Neuronal stem cell (in vitro differentiated cells): ENCODE data around the gene HDAC4.

ENCODE experiments used
- DNase-seq: peaks from one replicate; pipeline ENCODE4 v3.0.0-alpha.2; 2013; ENCODE audit warnings: low spot score
- H2AFZ ChIP-seq: one replicate; pipeline ENCODE4 v1.6.1; 2013; ENCODE audit warnings: mild to moderate bottlenecking, low read length, inconsistent platforms
- H2AK5ac ChIP-seq: 2 replicates; pipeline ENCODE4 v1.6.1; 2013; ENCODE audit warnings: low read depth, mild to moderate bottlenecking, inconsistent platforms, low read length, moderate library complexity, mixed read lengths
- H2BK120ac ChIP-seq: 2 replicates; pipeline ENCODE4 v1.6.1; 2013; ENCODE audit warnings: low read depth, mild to moderate bottlenecking, inconsistent platforms, low read length, moderate library complexity, mixed read lengths
- H2BK12ac ChIP-seq: one replicate; pipeline ENCODE4 v1.6.1; 2013; ENCODE audit warnings: low read length, inconsistent platforms
- H2BK15ac ChIP-seq: 2 replicates; pipeline ENCODE4 v1.6.1; 2013; ENCODE audit warnings: mild to moderate bottlenecking, low read length, inconsistent platforms, mixed read lengths
- H2BK5ac ChIP-seq: one replicate; pipeline ENCODE4 v1.6.1; 2013; ENCODE audit warnings: inconsistent platforms, mild to moderate bottlenecking, low read length, moderate library complexity
- H3K14ac ChIP-seq: one replicate; pipeline ENCODE4 v1.6.1; 2013; ENCODE audit warnings: low read length, inconsistent platforms
- H3K18ac ChIP-seq: 2 replicates; pipeline ENCODE4 v1.6.1; 2013; ENCODE audit warnings: low read length, inconsistent platforms
- H3K23ac ChIP-seq: 2 replicates; pipeline ENCODE4 v1.6.1; 2013; ENCODE audit warnings: low read depth, mild to moderate bottlenecking, mixed read lengths, low read length, inconsistent platforms; ENCODE audit not compliant: poor library complexity
- H3K27ac ChIP-seq: replicated peaks from 3 replicates; pipeline ENCODE4 v1.5.1; 2013; ENCODE audit warnings: low read length, inconsistent platforms
- H3K27me3 ChIP-seq, 3 experiments: 2 replicates each; pipeline ENCODE4 v1.6.1; 2013; ENCODE audit warnings: low read length in 3 of 3, mild to moderate bottlenecking in 2 of 3, inconsistent platforms in 1 of 3, low read depth in 1 of 3, mixed read lengths in 1 of 3, moderate library complexity in 1 of 3; ENCODE audit not compliant: control insufficient read depth in 3 of 3, insufficient read depth in 3 of 3
- H3K36me3 ChIP-seq, 2 donors: replicated peaks in 1 of 2; 2 replicates each; pipeline ENCODE4 v1.6.1; 2013; ENCODE audit warnings: low read length in 2 of 2; ENCODE audit not compliant: control insufficient read depth in 2 of 2, insufficient read depth in 2 of 2
- H3K4ac ChIP-seq: 2 replicates; pipeline ENCODE4 v1.6.1; 2013; ENCODE audit warnings: inconsistent platforms, mild to moderate bottlenecking, low read length, moderate library complexity
- H3K4me1 ChIP-seq, 2 donors: 1 replicate in 1 of 2; 2 replicates in 1 of 2; pipeline ENCODE4 v1.6.1; 2013; ENCODE audit warnings: low read length in 2 of 2, low read depth in 1 of 2; ENCODE audit not compliant: control insufficient read depth in 2 of 2, insufficient read depth in 1 of 2
- H3K4me2 ChIP-seq: one replicate; pipeline ENCODE4 v1.6.1; 2013; ENCODE audit warnings: mild to moderate bottlenecking, low read length, inconsistent platforms; ENCODE audit not compliant: insufficient read depth, poor library complexity, severe bottlenecking
- H3K4me3 ChIP-seq, 2 donors: 2 replicates each; pipeline ENCODE4 v1.5.1; 2013; ENCODE audit warnings: low read length in 2 of 2, mild to moderate bottlenecking in 2 of 2, inconsistent platforms in 1 of 2, moderate library complexity in 1 of 2
- H3K79me1 ChIP-seq: one replicate; pipeline ENCODE4 v1.6.1; 2013; ENCODE audit warnings: low read depth, mild to moderate bottlenecking, inconsistent platforms, low read length, moderate library complexity
- H3K9ac ChIP-seq: one replicate; pipeline ENCODE4 v1.6.1; 2013; ENCODE audit warnings: mild to moderate bottlenecking, low read depth, low read length, inconsistent platforms; ENCODE audit not compliant: poor library complexity
- H3K9me3 ChIP-seq, 2 donors: replicated peaks in 1 of 2; 2 replicates each; pipeline versions ENCODE3 to v1.6.1; 2013; ENCODE audit warnings: low read length in 2 of 2, mild to moderate bottlenecking in 2 of 2, inconsistent platforms in 1 of 2, low read depth in 1 of 2, mixed read lengths in 1 of 2, moderate library complexity in 1 of 2; ENCODE audit not compliant: control insufficient read depth in 2 of 2, insufficient read depth in 1 of 2
- H4K8ac ChIP-seq: one replicate; pipeline ENCODE4 v1.6.1; 2013; ENCODE audit warnings: low read depth, mild to moderate bottlenecking, inconsistent platforms, low read length, moderate library complexity
- H4K91ac ChIP-seq: one replicate; pipeline ENCODE4 v1.6.1; 2013; ENCODE audit warnings: low read length, low read depth, mild to moderate bottlenecking, inconsistent platforms; ENCODE audit not compliant: poor library complexity
- WGBS, 2 donors: extraction: QIAGEN DNeasy Blood & Tissue Kit; methylation state at CpG; one replicate each; pipeline ENCODE4 v1.1.7; 2013; ENCODE audit warnings: missing lambda C conversion rate in 2 of 2, mixed read lengths in 1 of 2; ENCODE audit not compliant: insufficient read length in 2 of 2, insufficient replicate concordance in 1 of 2; ENCODE audit errors: extremely low coverage in 2 of 2; 5-methylcytosine and 5-hydroxymethylcytosine counted together

Gene HDAC4

DNA sequence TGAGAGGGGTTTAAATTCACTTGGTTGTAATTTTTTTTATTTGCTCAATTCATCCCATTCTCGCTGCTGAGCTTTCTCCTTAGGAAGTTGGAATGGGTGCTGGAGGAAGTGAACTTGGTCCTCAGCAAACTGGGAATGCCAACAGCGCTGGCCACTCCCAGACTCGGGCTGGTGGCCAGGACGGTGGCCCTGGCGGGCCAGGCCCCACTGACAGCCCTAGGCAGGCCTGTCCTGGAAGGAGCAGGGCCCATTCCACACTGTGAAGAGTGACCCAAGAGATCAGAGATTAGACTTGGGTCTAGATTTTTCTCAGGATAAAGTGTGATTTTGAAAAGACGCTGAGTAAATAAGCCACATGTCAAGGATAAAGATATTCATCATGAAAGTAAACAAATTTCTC is 132.7 kb downstream of the HDAC4 start:
- no peaks in the 10 kb centered on the region for H3K36me3 ChIP-seq
- H3K27me3 ChIP-seq = no peaks in the 10 kb centered on the region
- no peak overlapping the region for H3K4ac ChIP-seq
- no CpG with 5 or more reads among the region's 6 CpGs for WGBS, 2 donors
- H3K4me2 ChIP-seq = no peak overlapping the region
- H2AK5ac ChIP-seq = no peak overlapping the region
- no peak overlapping the region for H2BK5ac ChIP-seq
- no peak overlapping the region for H3K23ac ChIP-seq
- H3K18ac ChIP-seq = peak overlapping the region; percentile 5
- DNase-seq = no peak
- H4K91ac ChIP-seq = no peak overlapping the region
- no peak overlapping the region for H2BK120ac ChIP-seq
- no peak overlapping the region for H2BK15ac ChIP-seq
- H3K9ac ChIP-seq = no peak overlapping the region
- peaks cover 19 to 23% of the 10 kb centered on the region in 2 donors for H3K4me1 ChIP-seq
- no peak overlapping the region for H2BK12ac ChIP-seq
- no peaks in the 10 kb centered on the region for H3K9me3 ChIP-seq
- no peak overlapping the region for H3K27ac ChIP-seq
- H2AFZ ChIP-seq = no peak overlapping the region
- H3K4me3 ChIP-seq = no peak overlapping the region
- no peak overlapping the region for H3K14ac ChIP-seq
- peaks cover 14% of the 10 kb centered on the region for H3K79me1 ChIP-seq
- H4K8ac ChIP-seq = no peak overlapping the region

DNA sequence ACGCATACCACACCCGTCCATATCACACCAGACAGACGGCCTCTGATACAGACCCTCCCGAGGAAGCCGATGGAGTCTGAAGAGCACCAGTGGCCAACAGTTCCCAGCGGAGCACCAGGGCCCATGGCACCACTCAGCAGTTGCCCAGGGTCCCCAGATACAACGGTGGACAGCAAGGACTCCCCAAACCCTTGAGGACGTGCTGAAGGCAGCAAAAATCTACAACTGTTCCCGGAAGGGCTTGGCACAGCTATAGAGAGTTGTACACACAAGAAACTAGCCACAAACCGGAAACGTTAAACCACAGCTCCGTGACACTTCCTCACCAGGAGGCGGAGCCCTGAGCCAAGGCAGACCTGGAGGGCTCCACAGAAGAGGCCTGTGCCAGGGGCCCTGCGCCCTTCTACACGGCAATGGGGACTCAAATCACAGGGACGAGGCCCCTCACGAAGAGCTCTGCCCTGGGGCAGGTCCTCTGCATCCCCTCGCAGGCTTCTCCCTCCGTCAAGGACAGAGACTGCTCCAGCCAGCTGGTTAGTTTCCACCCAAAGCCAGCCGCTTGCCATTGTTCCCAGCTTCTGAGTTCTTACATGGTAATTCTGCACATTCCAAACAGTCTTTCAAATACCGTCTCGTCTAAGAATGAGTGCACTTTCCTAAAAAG is 133.4 kb downstream of the HDAC4 start:
- H3K27me3 ChIP-seq = no peaks in the 10 kb centered on the region
- H3K27ac ChIP-seq = no peak overlapping the region
- no CpG with 5 or more reads among the region's 22 CpGs for WGBS, 2 donors

DNA sequence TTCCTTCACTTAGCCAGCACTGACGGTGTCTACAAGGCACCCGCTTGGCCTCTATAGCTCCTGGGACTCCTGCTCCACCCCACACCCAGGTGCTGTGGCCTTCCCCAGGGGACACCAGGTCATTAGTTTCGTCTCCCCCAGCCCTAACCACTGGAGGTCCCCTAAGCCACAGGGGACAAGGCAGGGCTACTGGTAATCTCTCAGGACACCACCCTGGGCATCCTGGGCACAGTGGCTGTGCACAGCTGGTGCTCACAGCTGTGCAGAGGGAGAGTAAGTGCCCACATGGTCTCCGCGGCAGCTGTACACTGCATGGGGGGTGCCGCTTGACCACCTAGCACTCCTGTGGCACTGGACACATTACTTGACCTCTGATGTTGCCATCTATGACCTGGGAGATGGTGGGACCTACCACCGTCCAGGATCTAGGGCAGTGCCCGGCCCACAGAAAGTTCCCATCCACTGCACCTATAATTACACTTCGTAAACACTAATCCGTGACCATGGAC is 134.0 kb downstream of the HDAC4 start:
- no peak overlapping the region for H4K8ac ChIP-seq
- peak overlapping the region; percentile 92 for H3K14ac ChIP-seq
- H2BK12ac ChIP-seq = no peak overlapping the region
- peak overlapping the region; percentile 44 for H3K23ac ChIP-seq
- no peak for DNase-seq
- H2AK5ac ChIP-seq = peak overlapping the region; percentile 13
- H4K91ac ChIP-seq = no peak overlapping the region
- no peak overlapping the region for H2AFZ ChIP-seq
- no peaks in the 10 kb centered on the region for H3K27me3 ChIP-seq
- H3K79me1 ChIP-seq = peaks cover 13% of the 10 kb centered on the region
- H3K27ac ChIP-seq = no peak overlapping the region
- no peak overlapping the region for H3K9ac ChIP-seq
- H3K36me3 ChIP-seq = no peaks in the 10 kb centered on the region
- no peak overlapping the region for H3K4me3 ChIP-seq
- peak overlapping the region; percentile 38 for H2BK120ac ChIP-seq
- H2BK5ac ChIP-seq = no peak overlapping the region
- no CpG with 5 or more reads among the region's 10 CpGs for WGBS, 2 donors
- H2BK15ac ChIP-seq = no peak overlapping the region
- no peak overlapping the region for H3K4me2 ChIP-seq
- H3K18ac ChIP-seq = peak overlapping the region; percentile 77
- H3K9me3 ChIP-seq = no peaks in the 10 kb centered on the region
- H3K4me1 ChIP-seq = peaks cover 19 to 23% of the 10 kb centered on the region in 2 donors
- H3K4ac ChIP-seq = no peak overlapping the region

More for the DNA sequence above, 133.4 kb downstream of the HDAC4 start:
- no peak overlapping the region for H2BK5ac ChIP-seq
- DNase-seq = no peak
- peak overlapping the region; percentile 48 for H2AFZ ChIP-seq
- H2BK15ac ChIP-seq = no peak overlapping the region
- H3K4ac ChIP-seq = no peak overlapping the region
- peaks cover 19 to 23% of the 10 kb centered on the region in 2 donors for H3K4me1 ChIP-seq
- no peak overlapping the region for H3K4me2 ChIP-seq
- no peaks in the 10 kb centered on the region for H3K36me3 ChIP-seq
- peak overlapping the region; percentile 77 for H3K18ac ChIP-seq
- peak overlapping the region; percentile 92 for H3K14ac ChIP-seq
- no peak overlapping the region for H3K23ac ChIP-seq
- no peak overlapping the region for H4K91ac ChIP-seq
- no peak overlapping the region for H3K4me3 ChIP-seq
- peak overlapping the region; percentile 13 for H2AK5ac ChIP-seq
- peaks cover 13% of the 10 kb centered on the region for H3K79me1 ChIP-seq
- no peak overlapping the region for H2BK120ac ChIP-seq
- no peaks in the 10 kb centered on the region for H3K9me3 ChIP-seq
- H2BK12ac ChIP-seq = no peak overlapping the region
- H4K8ac ChIP-seq = no peak overlapping the region
- no peak overlapping the region for H3K9ac ChIP-seq

DNA sequence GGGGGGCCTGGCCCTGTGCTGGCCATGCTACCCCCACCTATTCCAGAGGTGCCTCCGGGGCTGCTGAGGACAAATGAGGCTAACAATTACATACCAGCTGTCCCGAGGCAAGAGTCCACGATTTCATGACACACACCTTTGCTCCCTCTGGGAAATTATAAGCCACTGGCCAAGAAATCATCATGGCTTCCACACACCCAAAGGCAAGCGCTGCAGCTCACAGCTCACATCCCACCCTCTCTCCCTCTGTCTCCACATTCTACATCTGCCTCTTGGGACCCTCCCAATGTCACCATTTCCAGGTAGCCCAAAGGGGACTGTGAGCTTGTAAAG is 134.4 kb downstream of the HDAC4 start:
- Histone ChIP-seq H3K4me2 (no peak overlapping the region), H4K91ac (no peak overlapping the region), H3K9ac (peak overlapping the region; percentile 75), H3K9me3 (no peaks in the 10 kb centered on the region), H2BK120ac (peak overlapping the region; percentile 38), H3K18ac (no peak overlapping the region), H3K23ac (no peak overlapping the region), H3K36me3 (no peaks in the 10 kb centered on the region), H2BK15ac (no peak overlapping the region), H3K4me1 (peaks cover 16 to 23% of the 10 kb centered on the region in 2 donors), H2AK5ac (no peak overlapping the region), H2BK12ac (no peak overlapping the region), H3K27me3 (no peaks in the 10 kb centered on the region), H3K27ac (no peak overlapping the region), H3K79me1 (peaks cover 12% of the 10 kb centered on the region), H3K4me3 (no peak overlapping the region), H3K14ac (no peak overlapping the region), H4K8ac (no peak overlapping the region), H2AFZ (no peak overlapping the region), H3K4ac (no peak overlapping the region), H2BK5ac (no peak overlapping the region)
- no peak for DNase-seq
- WGBS, 2 donors = no CpG with 5 or more reads among the region's 4 CpGs
